Gastrocnemius medialis (tissue), 4 donors: ENCODE data around the gene PPP2R2B. TPM values are rescaled to one million over a fixed set of nuclear protein-coding genes. Genes with fewer than 3 reads are reported as not detected.

Experiments used
- ATAC-seq, 2 donors: fragments of 150-250 bp; one replicate each; pipeline ENCODE4 v1.9.1; 2016
- DNase-seq, 2 donors: peaks; one replicate each; pipeline ENCODE4 v3.0.0-alpha.2; 2019
- H3K27ac ChIP-seq, 4 donors: fragments of 200-600 bp; sonication (generic); 1 replicate in 1 of 4; 2 replicates in 3 of 4; pipeline ENCODE4 v1.5.1; 2016 to 2018; ENCODE audit warnings: mild to moderate bottlenecking in 2 of 4, moderate library complexity in 1 of 4
- H3K27me3 ChIP-seq, 3 donors: fragments of 200-600 bp; sonication (generic) in 2 of 3; 1 replicate in 1 of 3; 2 replicates in 2 of 3; pipeline versions ENCODE4 v1.5.1 to v1.6.0; 2016 to 2019; ENCODE audit warnings: mild to moderate bottlenecking in 1 of 3, moderate library complexity in 1 of 3
- H3K36me3 ChIP-seq, 2 donors: fragments of 200-600 bp; sonication (generic) in 1 of 2; one replicate each; pipeline ENCODE4 v1.5.1; 2017 to 2018
- H3K4me1 ChIP-seq, 2 donors: fragments of 200-600 bp; sonication (generic) in 1 of 2; one replicate each; pipeline ENCODE4 v1.5.1; 2016 to 2017; ENCODE audit warnings: mild to moderate bottlenecking in 2 of 2
- H3K4me3 ChIP-seq, 4 donors: fragments of 200-600 bp; sonication (generic) in 3 of 4; 1 replicate in 1 of 4; 2 replicates in 3 of 4; pipeline ENCODE4 v1.5.1; 2016 to 2019; ENCODE audit warnings: mild to moderate bottlenecking in 2 of 4
- H3K9me3 ChIP-seq, 3 donors: fragments of 200-600 bp; sonication (generic) in 2 of 3; 1 replicate in 1 of 3; 2 replicates in 2 of 3; pipeline ENCODE4 v1.5.1; 2016 to 2019
- POLR2A ChIP-seq, 2 donors: fragments of 450-650 bp; IDR thresholded peaks; one replicate each; pipeline ENCODE4 v1.6.1; 2017; ENCODE audit warnings: antibody characterized with exemption in 2 of 2, mild to moderate bottlenecking in 2 of 2, moderate library complexity in 2 of 2
- in situ Hi-C, 4 donors: fragments of 200-750 bp; cut with MboI; loops; one replicate each; pipeline versions ENCODE4 v1.15.0 to v1.8.0; 2017; ENCODE audit warnings: low sequenced_read_pairs in 4 of 4
- intact Hi-C: fragments of 100-400 bp; cut with DNase I; formaldehyde crosslinking; loops from one replicate; pipeline ENCODE4 v1.15.1; 2023; ENCODE audit warnings: low total_unique reads
- total RNA-seq, 4 donors: library from RNA; depleted of rRNA; stranded (reverse); fragments of >200 nt; gene quantifications; one replicate each; pipeline versions ENCODE4 v1.1.0 to v1.2.3, GENCODE V29; 2016
- TF ChIP-seq, protein P1 (sequence below), 5 experiments: fragments of 450-650 bp in 3 of 5; fragments of 200-600 bp in 2 of 5; sonication (generic) in 2 of 5; IDR thresholded peaks in 4 of 5; conservative IDR thresholded peaks in 1 of 5; 1 replicate in 4 of 5; 2 replicates in 1 of 5; pipeline ENCODE4 v1.5.1; 2016 to 2019; ENCODE audit warnings: antibody characterized with exemption in 5 of 5, mild to moderate bottlenecking in 3 of 5, moderate library complexity in 3 of 5

PPP2R2B gene
- total RNA-seq, 4 donors from 2014 or later: 0.04 to 0.76 (median 0.19) TPM; not detected in 1

GRCh38 chr5:146919304-146919703, 40.7 kb upstream of the PPP2R2B start:
- Histone ChIP-seq H3K36me3 (no peaks in the 10 kb centered on the region), H3K9me3 (no peaks in the 10 kb centered on the region), H3K4me1 (no peaks in the 10 kb centered on the region), H3K27me3 (no peaks in the 10 kb centered on the region), H3K4me3 (no peak overlapping the region), H3K27ac (no peak overlapping the region)
- no peak for TF ChIP-seq POLR2A (IDR thresholded peaks at IDR 0.05)
- TF ChIP-seq, protein P1, sequence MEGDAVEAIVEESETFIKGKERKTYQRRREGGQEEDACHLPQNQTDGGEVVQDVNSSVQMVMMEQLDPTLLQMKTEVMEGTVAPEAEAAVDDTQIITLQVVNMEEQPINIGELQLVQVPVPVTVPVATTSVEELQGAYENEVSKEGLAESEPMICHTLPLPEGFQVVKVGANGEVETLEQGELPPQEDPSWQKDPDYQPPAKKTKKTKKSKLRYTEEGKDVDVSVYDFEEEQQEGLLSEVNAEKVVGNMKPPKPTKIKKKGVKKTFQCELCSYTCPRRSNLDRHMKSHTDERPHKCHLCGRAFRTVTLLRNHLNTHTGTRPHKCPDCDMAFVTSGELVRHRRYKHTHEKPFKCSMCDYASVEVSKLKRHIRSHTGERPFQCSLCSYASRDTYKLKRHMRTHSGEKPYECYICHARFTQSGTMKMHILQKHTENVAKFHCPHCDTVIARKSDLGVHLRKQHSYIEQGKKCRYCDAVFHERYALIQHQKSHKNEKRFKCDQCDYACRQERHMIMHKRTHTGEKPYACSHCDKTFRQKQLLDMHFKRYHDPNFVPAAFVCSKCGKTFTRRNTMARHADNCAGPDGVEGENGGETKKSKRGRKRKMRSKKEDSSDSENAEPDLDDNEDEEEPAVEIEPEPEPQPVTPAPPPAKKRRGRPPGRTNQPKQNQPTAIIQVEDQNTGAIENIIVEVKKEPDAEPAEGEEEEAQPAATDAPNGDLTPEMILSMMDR (IDR thresholded peaks at IDR 0.05 in 4 of 5, conservative IDR thresholded peaks at IDR 0.05 in 1 of 5): no peak
- ATAC-seq (no peak), DNase-seq (no peak)
- intact Hi-C loops: no loop called here
- in situ Hi-C loops: no loop called here

DNA sequence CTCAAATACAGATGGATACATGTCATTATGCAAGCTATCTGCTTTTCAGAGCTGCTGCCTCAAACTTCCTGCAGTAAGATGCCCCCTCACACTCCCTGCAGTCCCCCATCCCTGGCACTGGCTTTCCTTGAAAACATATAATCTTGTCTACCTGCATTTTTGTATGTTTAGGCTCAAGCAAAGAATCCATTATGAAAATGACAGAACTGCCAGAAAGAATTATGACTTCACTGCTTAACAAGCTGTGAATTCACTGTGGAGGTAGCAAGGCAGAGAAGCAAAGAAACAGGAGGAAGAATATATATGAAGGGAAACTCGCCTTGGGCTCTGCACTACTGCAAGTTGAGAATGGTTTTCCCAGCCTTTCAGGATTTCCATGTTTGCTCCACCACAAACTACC, 39.4 kb upstream of the PPP2R2B start:
- H3K9me3 ChIP-seq: no peaks in the 10 kb centered on the region
- TF ChIP-seq, protein P1 (IDR thresholded peaks at IDR 0.05 in 4 of 5, conservative IDR thresholded peaks at IDR 0.05 in 1 of 5): no peak
- no peak for TF ChIP-seq POLR2A (IDR thresholded peaks at IDR 0.05)
- no peaks in the 10 kb centered on the region for H3K36me3 ChIP-seq
- in situ Hi-C loops (no loop called here), intact Hi-C loops (no loop called here)
- no peaks in the 10 kb centered on the region for H3K4me1 ChIP-seq
- no peak overlapping the region for H3K4me3 ChIP-seq
- DNase-seq: no peak
- no peak for ATAC-seq
- no peak overlapping the region for H3K27ac ChIP-seq
- H3K27me3 ChIP-seq: no peaks in the 10 kb centered on the region

DNA sequence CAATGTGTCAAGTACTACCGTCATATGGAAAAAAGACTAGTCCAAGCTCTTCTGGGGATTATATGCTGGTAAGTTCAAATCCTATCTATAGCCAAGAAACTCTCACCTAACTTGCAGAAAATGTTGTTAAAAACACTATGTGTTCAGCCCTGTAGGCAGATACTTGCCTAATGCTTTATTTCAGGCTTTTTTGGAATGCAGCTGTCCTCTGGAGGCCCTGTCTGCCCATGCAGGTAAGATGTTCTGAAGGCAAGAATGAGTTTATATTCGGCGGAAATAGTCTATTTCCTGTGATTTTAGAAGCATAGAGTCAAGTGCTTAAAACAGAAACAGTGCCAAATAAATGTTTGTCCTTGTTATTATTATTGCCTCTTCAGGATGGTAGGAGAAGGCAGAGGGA, 34.3 kb upstream of the PPP2R2B start:
- DNase-seq: no peak

DNA sequence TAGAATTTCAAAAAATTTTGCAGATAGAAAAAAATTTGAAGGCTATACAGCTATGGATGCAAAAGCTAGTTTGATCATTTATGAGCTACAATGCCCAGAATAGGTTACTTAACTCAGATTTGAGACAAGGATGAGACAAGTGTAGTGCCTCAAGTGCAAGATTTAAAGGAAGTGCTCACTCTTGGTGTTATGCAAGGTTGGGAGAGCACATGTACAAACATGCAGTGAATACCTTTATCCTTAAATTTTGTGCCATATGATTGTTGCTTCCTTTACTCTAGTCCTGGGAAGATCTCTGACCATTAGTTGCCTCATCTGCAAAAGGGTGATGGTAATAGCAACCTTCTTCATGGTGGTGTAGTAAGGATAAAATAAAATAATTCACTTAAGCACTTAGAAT, 31.7 kb upstream of the PPP2R2B start:
- H3K27me3 ChIP-seq: no peaks in the 10 kb centered on the region
- H3K9me3 ChIP-seq: no peaks in the 10 kb centered on the region
- no peaks in the 10 kb centered on the region for H3K4me1 ChIP-seq
- no peaks in the 10 kb centered on the region for H3K36me3 ChIP-seq
- intact Hi-C loops (no loop called here), in situ Hi-C loops (no loop called here)
- H3K27ac ChIP-seq: no peak overlapping the region
- no peak overlapping the region for H3K4me3 ChIP-seq
- TF ChIP-seq, protein P1 (IDR thresholded peaks at IDR 0.05 in 4 of 5, conservative IDR thresholded peaks at IDR 0.05 in 1 of 5): no peak
- TF ChIP-seq POLR2A (IDR thresholded peaks at IDR 0.05): no peak
- ATAC-seq: no peak
- DNase-seq: no peak

More for the DNA sequence above, 34.3 kb upstream of the PPP2R2B start:
- Histone ChIP-seq H3K4me1 (no peaks in the 10 kb centered on the region), H3K4me3 (no peak overlapping the region), H3K27ac (no peak overlapping the region), H3K36me3 (no peaks in the 10 kb centered on the region), H3K9me3 (no peaks in the 10 kb centered on the region), H3K27me3 (no peaks in the 10 kb centered on the region)
- in situ Hi-C loops (no loop called here), intact Hi-C loops (no loop called here)
- no peak for ATAC-seq
- TF ChIP-seq, protein P1 (IDR thresholded peaks at IDR 0.05 in 4 of 5, conservative IDR thresholded peaks at IDR 0.05 in 1 of 5): no peak
- no peak for TF ChIP-seq POLR2A (IDR thresholded peaks at IDR 0.05)
